ENCODE results near the gene MYO9B. TPM values are rescaled to one million over a fixed set of nuclear protein-coding genes. Genes with fewer than 3 reads are reported as not detected.
A peak's percentile ranks its signal among the peaks of the same experiment; 100 is the strongest.

MYO9B gene
- total and polyA plus RNA-seq, 9 of the 15 experiments (the other 6 are each of a cell fraction or from before 2014, with no cell fraction given): 2.4 to 77.6 (median 23.0) TPM

GRCh38 chr19:17035842-17036424 lies 39.6 kb upstream of the MYO9B start (continued):
- TF ChIP-seq YY1 (IDR thresholded peaks at IDR 0.05; ENCODE audit: borderline replicate concordance in 1 of 3, control insufficient read depth in 1 of 3, extremely low read depth in 1 of 3, insufficient read depth in 3 of 3, insufficient read length in 1 of 3, insufficient replicate concordance in 2 of 3, low read depth in 1 of 3, low read length in 2 of 3): no peak
- no peak for TF ChIP-seq CBX1 (IDR thresholded peaks at IDR 0.05; ENCODE audit: low read depth)
- peak; percentile 62; the same call in 1 of the 2 replicates for TF ChIP-seq JUND (IDR thresholded peaks at IDR 0.05; ENCODE audit: borderline replicate concordance, low read depth, low read length)
- 0 out of 3 replicates have a peak, but pooled peaks have one; percentile 48 for TF ChIP-seq JUND (tag; IDR thresholded peaks at IDR 0.05; ENCODE audit: borderline replicate concordance, low read depth, low read length)
- TF ChIP-seq MBD2 (IDR thresholded peaks at IDR 0.05; ENCODE audit: borderline replicate concordance, low read depth): no peak
- peak; percentile 97 for TF ChIP-seq SPI1 (IDR thresholded peaks at IDR 0.05; ENCODE audit: borderline replicate concordance, low read depth, low read length)
- TF ChIP-seq MED1 (CRISPR knock-in tag; IDR thresholded peaks at IDR 0.05; ENCODE audit: borderline replicate concordance): no peak
- peak; percentile 54; the same call in 1 of the 2 replicates for TF ChIP-seq ETV1 (tag; conservative IDR thresholded peaks at IDR 0.05; ENCODE audit: low read depth)
- no peak for TF ChIP-seq FUS (optimal IDR thresholded peaks at IDR 0.05; ENCODE audit: low read depth, low read length)
- TF ChIP-seq TRIM24 (IDR thresholded peaks at IDR 0.05): no peak
- no peak for TF ChIP-seq ZFP30 (CRISPR knock-in tag; IDR thresholded peaks at IDR 0.05; ENCODE audit: borderline replicate concordance)
- TF ChIP-seq KAT8 (IDR thresholded peaks at IDR 0.05; ENCODE audit: low read depth): no peak
- TF ChIP-seq ZNF668 (CRISPR knock-in tag; IDR thresholded peaks at IDR 0.05): no peak
- TF ChIP-seq SAFB2 (IDR thresholded peaks at IDR 0.05; ENCODE audit: borderline replicate concordance, low read depth, low read length, severe bottlenecking): no peak
- TF ChIP-seq ZNF212 (CRISPR knock-in tag; IDR thresholded peaks at IDR 0.05): no peak
- TF ChIP-seq PURB (CRISPR knock-in tag; IDR thresholded peaks at IDR 0.05; ENCODE audit: low read depth): no peak
- no peak for TF ChIP-seq SREBF2 (CRISPR knock-in tag; IDR thresholded peaks at IDR 0.05)
- TF ChIP-seq TEAD4 (IDR thresholded peaks at IDR 0.05; ENCODE audit: low read length): no peak
- no peak for TF ChIP-seq TEAD4 (CRISPR knock-in tag; IDR thresholded peaks at IDR 0.05; ENCODE audit: borderline replicate concordance)
- no peak for TF ChIP-seq ZNF217 (CRISPR knock-in tag; IDR thresholded peaks at IDR 0.05)
- TF ChIP-seq TFAP4 (CRISPR knock-in tag; IDR thresholded peaks at IDR 0.05; ENCODE audit: borderline replicate concordance): peak; percentile 90
- no peak for TF ChIP-seq NCOA1 (IDR thresholded peaks at IDR 0.05; ENCODE audit: low read depth)
- no peak for TF ChIP-seq CAMTA2 (CRISPR knock-in tag; conservative IDR thresholded peaks at IDR 0.05)
- no peak for TF ChIP-seq GTF2F1 (IDR thresholded peaks at IDR 0.05; ENCODE audit: low read depth, low read length)
- TF ChIP-seq AFF4 (CRISPR knock-in tag; IDR thresholded peaks at IDR 0.05): no peak
- no peak for TF ChIP-seq MTF1 (CRISPR knock-in tag; IDR thresholded peaks at IDR 0.05; ENCODE audit: borderline replicate concordance)
